Measurements from ENCODE around the gene RNF223. TPM values are rescaled to one million over a fixed set of nuclear protein-coding genes. Genes with fewer than 3 reads are reported as not detected.

The RNF223 gene
- total RNA-seq, 4 donors from 2014 or later = 1.3 TPM; not detected in 3

DNA sequence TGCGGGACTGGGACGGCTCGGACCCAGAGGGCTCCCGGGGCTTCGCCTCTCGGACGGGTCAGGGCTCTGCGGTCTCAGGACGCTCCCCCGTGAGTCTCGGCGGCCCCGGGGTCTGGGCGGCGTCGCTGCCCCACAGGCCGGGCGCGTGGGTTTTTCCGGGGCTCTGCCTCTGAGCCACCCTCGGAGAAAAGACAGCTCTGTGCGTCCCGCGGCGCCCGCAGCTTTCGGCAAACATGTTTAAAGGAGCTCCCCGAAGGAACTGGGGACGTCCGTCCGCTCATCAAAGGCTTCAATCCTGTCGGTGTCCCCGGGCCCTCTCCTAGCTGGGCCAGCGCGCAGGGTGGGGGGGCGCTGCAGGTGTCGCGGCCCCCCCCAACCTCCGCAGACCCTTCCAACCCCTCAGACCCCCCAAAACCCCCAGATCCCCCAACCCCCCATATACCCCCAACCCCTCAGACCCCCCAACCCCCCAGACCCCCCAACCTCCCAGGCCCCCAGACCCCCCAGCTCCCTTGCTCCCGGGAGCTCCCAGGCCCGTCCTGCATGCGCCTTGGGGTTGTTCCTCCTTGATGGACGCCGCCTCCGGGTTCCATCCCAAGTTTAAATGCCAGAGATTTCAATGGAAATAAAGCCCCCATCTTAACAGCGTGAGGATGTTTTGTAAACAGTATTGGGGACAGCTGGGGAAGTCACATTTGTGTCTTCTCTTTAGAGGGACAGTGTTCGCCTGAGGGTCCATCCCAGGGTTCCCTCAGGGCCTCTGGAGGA is 42.8 kb upstream of the RNF223 start:
- Histone ChIP-seq H3K9me3 (peaks cover 0 to 6% (median 3%) of the 10 kb centered on the region in 4 donors), H3K4me3 (peak overlapping the region; percentile 91 to 100 (median 96)), H3K36me3 (no peaks in the 10 kb centered on the region), H3K4me1 (peaks cover 0 to 26% (median 6%) of the 10 kb centered on the region in 4 donors), H3K27ac (peak overlapping the region in 1 of 4 donors; percentile 82), H3K27me3 (no peaks in the 10 kb centered on the region)
- no peak for TF ChIP-seq POLR2A (IDR thresholded peaks at IDR 0.05)
- TF ChIP-seq, protein P1, sequence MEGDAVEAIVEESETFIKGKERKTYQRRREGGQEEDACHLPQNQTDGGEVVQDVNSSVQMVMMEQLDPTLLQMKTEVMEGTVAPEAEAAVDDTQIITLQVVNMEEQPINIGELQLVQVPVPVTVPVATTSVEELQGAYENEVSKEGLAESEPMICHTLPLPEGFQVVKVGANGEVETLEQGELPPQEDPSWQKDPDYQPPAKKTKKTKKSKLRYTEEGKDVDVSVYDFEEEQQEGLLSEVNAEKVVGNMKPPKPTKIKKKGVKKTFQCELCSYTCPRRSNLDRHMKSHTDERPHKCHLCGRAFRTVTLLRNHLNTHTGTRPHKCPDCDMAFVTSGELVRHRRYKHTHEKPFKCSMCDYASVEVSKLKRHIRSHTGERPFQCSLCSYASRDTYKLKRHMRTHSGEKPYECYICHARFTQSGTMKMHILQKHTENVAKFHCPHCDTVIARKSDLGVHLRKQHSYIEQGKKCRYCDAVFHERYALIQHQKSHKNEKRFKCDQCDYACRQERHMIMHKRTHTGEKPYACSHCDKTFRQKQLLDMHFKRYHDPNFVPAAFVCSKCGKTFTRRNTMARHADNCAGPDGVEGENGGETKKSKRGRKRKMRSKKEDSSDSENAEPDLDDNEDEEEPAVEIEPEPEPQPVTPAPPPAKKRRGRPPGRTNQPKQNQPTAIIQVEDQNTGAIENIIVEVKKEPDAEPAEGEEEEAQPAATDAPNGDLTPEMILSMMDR (IDR thresholded peaks at IDR 0.05) = no peak
- DNase-seq = no peak

DNA sequence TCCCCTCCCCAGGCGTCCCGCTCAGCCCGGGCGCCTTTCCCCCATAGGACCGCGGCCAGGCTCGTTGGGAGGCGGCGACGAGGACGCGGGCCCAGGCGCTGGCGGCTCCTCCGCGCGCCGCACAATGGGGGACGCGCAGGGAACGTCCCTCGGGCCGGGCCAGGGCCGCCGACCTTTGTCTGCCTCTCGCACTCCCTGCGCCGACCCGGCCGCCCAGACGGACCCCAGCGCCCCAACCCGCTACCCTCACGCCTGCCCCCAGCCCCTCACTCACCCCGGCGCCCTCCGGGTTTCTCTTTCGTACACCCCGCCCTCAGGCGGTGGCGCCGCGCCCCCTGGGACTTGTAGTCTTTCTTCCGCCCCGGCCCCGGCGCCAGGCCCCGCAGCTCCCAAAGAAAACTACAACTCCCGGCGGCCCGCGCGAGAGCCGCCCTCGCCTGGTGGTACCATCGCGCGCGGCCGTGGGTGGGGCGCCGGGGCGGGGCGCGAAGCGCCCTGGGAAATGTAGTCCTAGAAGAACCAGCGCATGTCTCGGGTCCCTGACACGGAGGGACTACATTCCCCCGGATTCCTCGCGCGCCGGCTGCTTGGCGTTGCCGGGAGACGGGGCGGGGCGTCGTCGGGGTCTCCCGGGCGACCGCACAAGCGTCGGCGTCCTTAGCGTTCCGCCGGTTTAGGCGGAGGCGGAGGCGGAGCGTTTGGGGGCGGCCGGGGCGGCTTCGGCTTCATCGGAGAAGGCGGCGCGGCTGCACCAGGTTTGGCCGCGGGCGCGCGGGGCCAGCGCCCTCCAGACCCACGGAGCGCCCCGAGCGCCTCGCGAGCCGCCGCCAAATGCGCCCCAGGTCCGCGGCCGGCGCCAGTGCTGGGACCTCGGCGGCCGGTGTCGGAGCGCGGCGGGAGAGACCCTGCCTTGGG is 41.9 kb upstream of the RNF223 start, which contains the start of gene C1orf159:
Gene C1orf159, minus strand, starts transcription at position 304 of the 915 bp plus-strand sequence. CDS start 24,546 bp downstream, outside the sequence.
- no peaks in the 10 kb centered on the region for H3K36me3 ChIP-seq
- peaks cover 0 to 18% (median 4%) of the 10 kb centered on the region in 4 donors for H3K4me1 ChIP-seq
- H3K9me3 ChIP-seq = peaks cover 0 to 6% (median 3%) of the 10 kb centered on the region in 4 donors
- H3K4me3 ChIP-seq = peak within 1 kb of the TSS; percentile 91 to 100 (median 96)
- DNase-seq = peak; percentile 98 to 100 (median 99)
- H3K27ac ChIP-seq = peak within 1 kb of the TSS; percentile 79 to 82 (median 80)
- TF ChIP-seq, protein P1 (IDR thresholded peaks at IDR 0.05) = peak in 2 of 6 experiments; percentile 8 to 14
- TF ChIP-seq POLR2A (IDR thresholded peaks at IDR 0.05) = no peak
- no peaks in the 10 kb centered on the region for H3K27me3 ChIP-seq

DNA sequence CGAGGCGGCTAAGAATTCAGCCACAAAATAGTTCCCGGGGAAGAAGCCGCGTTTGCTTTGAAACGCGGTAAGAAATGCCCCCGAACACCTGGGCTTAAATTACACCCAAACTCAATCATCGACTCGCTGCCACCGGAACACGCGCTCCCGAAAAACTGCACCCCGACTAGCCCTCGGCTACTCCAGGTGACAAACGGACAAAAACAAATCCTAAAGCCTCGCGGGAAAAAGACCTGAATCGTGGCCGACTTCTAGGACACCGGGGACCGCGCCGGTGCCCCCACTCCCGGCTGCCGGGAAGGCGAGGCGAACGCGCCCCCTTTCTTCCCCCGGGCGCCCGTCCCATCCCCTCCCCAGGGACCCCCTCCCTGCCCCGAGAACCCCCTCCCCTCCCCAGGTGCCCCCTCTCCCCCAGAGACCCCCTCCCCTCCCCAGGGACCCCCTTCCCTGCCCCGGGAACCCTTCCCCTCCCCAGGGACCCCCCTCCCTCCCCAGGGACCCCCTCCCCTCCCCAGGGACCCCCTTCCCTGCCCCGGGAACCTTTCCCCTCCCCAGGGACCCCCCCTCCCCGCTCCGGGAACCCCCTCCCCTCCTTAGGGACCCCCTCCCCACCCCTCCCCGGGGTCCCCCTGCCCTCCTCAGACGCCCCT is 41.2 kb upstream of the RNF223 start:
- peak overlapping the region; percentile 79 to 82 (median 80) for H3K27ac ChIP-seq
- no peak for TF ChIP-seq POLR2A (IDR thresholded peaks at IDR 0.05)
- TF ChIP-seq, protein P1 (IDR thresholded peaks at IDR 0.05) = no peak

DNA sequence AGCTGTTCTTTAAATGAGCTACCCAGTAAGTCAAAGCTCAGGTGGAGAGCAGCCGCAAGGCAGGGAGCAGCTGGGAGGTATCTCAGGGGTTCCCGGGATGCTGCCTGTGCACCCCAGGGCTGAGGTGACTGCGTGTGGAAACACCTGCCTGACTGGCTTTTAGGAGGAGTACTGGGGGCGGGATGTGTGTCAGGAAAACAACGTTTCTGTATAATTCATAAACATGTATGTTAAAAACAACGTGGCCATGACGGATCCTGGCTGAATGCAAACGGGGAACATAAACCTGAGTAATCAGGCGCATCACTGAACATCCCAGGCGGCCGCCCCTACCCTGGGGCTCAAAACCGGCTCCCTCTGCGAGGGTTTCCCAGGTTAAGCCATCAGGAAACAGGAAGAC is 40.3 kb upstream of the RNF223 start:
- Histone ChIP-seq H3K4me1 (peaks cover 0 to 16% (median 4%) of the 10 kb centered on the region in 4 donors), H3K36me3 (no peaks in the 10 kb centered on the region), H3K4me3 (no peak overlapping the region), H3K9me3 (peaks cover 0 to 6% (median 3%) of the 10 kb centered on the region in 4 donors), H3K27me3 (no peaks in the 10 kb centered on the region), H3K27ac (no peak overlapping the region)
- TF ChIP-seq, protein P1 (IDR thresholded peaks at IDR 0.05) = no peak
- TF ChIP-seq POLR2A (IDR thresholded peaks at IDR 0.05) = no peak
- peak in 1 of 3 donors; percentile 43 for DNase-seq

More for the DNA sequence above, 41.2 kb upstream of the RNF223 start:
- H3K9me3 ChIP-seq = peaks cover 0 to 6% (median 3%) of the 10 kb centered on the region in 4 donors
- DNase-seq = peak in 1 of 3 donors; percentile 49
- peaks cover 0 to 16% (median 4%) of the 10 kb centered on the region in 4 donors for H3K4me1 ChIP-seq
- H3K36me3 ChIP-seq = no peaks in the 10 kb centered on the region
- H3K4me3 ChIP-seq = peak overlapping the region; percentile 91 to 100 (median 96)
- H3K27me3 ChIP-seq = no peaks in the 10 kb centered on the region
